Measurements from ENCODE around the gene BSND.
A peak's percentile ranks its signal among the peaks of the same experiment; 100 is the strongest.
"Not testable (repeated sequence)": the region's sequence is repeated elsewhere in the genome, so short reads cannot be mapped to it uniquely, and the experiment has no call there.

BSND gene

DNA sequence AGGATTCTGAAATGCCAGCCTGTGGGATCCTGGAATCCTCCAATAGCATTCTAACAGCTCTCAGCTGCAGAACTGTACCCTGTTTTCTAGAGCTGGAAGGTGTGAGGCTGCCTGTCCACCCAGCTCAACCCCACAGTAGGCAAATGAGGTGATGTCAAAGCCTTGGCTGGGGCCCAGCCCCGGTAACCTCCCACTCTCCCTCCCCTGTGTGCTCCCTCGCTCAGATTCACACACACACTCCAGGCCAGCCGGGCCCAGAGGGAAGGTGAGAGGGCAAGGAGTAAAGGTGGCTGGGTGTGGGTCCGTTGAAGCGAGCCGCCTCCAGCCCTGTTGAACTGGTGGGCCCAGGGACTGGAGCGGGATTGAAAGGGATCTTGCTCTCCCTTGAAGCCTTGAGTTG, at the start of gene BSND:
BSND (plus strand) TSS at position 257 of the 400 bp plus-strand sequence. CDS start 254 bp downstream, outside the sequence.
- DNase-seq, result no peak

DNA sequence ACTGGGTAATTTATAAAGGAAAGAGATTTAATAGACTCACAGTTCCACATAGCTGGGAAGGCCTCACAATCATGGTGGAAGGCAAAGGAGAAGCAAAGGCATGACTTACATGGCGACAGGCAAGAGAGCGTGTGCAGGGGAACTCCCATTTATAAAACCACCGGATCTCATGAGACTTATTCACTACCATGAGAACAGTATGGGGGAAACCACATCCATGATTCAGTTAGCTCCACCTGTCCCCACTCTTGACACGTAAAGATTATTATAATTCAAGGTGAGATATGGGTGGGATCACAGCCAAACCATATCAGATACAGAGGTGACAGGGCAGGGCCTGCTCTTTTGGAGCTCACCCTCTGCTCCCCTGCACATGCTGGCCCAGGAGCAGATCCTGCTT, 49.7 kb upstream of the BSND start:
- peak in 1 of 2 donors; percentile 29 for DNase-seq

DNA sequence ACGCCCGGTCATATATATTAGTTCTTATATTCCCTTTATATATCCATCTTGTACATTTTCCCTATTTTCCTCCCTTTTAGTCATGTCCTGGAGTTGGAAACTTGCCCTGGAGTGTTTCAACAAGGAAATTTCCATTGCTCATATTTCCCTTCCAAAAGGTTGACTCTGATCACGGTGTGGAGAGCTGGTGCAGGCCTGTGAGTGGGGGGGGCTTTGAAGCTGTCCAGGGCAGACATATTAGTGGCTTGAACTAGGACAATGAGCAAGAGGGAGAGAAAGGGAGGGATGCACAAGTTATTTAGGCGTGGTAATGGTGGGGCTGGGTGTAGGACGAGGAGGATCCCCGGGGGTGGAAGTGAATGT, 48.7 kb upstream of the BSND start:
- DNase-seq, result no peak

DNA sequence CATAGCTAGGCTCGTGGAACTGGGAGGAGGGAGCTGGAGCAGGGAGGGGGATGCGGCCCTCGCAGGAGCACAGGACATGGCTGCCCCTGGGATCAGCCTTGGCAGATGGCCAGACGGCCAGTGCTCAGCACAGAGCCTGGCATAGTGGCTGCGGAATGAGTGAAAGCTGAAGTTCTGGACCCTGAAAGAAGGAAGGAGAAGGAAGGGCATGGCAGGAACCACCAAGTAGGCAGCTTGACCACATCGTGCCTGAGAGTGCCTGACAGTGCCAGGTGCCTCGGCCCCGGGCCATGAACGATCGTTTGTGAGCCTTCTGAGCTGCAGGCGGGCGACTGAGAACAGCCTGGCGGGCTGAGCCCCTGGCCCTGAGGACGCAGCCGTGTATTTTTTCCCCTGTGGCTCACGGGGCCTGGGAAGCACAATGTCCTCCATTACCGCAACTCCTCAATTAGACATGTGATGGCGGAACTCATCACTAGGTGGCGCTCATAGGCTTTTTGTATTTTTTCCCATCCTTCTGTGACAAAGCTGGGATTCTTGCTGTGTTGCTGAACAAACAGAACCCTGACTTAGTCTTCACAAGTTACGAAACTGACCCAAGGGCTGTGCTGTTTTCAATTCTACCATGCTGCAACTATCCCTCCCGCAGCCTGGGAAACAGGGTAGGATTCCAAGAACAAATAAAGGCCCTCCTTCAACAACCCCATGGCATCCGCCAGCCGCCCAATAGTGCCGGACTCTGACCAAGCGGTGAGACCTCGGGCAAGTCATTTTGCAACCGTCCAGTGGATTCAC, 48.2 kb upstream of the BSND start:
- DNase-seq, result peak; percentile 55 to 59

DNA sequence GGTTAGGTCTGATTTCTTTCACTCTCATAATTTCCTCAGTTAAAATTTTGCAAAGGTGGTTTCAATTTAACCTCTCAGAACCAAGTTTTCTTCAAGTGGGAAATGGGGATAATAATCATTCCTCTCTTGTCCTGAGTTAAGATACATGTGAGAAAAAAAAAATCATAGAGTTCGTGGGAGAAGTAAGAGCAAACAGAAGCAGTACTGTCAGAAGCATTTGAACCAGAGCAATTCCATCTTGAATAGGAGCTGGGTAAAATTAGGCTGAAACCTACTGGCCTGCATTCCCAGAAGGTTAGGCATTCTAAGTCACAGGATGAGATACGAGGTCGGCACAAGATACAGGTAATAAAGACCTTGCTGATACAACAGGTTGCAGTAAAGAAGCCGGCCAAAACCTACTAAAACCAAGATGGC, 46.9 kb upstream of the BSND start:
- no peak for DNase-seq

DNA sequence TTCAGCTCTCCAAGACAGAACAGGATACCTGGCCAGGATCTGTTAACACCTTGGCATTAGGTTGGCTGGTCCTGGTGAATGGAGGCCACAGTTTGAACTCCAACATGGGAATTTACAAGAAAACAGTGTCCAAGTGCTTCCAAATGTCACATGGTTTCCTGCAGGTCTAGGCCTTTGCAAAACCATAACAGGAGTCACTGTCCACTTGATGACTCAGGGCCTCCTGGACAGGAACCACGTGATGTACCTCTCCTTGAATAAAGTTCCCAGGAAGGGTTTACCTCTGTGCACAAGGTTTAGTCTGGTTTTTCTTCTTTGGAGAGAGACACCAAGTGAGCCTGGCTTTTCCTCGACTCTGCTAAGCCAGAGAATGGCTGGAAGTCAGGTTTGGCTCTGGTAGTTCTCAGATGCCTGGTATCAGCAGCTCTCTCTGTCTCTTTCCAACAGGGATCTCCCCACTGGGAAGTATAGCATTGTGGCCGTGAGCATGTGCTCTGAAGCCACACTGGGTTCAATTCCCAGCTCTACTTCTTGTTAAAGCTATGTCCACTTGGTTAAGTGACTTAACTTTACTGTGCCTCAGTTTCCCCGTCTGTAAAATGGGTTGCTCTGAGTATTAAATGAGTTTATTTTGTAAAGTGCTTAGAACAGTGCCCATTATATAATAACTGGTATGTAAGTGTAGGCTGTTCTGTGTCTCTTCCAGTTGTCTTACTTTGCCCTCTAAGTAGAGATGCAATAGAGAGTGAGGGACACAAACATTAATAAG, 45.6 kb upstream of the BSND start:
- no peak for DNase-seq

DNA sequence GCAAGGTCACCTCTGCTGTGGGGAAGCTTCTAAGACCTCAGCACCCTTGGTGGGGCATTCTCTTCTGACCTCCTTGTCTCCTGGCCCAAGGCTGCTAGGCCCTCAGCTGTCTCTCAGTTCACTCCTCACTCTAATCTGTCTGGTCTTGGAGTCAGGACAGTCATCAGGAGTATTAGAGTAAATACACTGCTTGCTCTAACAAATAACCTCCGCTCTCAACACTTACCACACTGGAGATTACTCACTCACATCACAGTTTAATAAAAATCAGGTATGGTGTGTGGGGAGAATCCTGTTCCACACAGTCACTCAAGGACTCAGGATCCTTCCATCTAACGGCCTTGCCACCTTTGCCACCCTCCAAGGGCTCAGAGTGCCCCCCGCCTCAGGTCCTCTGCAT, 44.9 kb upstream of the BSND start:
- DNase-seq, result no peak

DNA sequence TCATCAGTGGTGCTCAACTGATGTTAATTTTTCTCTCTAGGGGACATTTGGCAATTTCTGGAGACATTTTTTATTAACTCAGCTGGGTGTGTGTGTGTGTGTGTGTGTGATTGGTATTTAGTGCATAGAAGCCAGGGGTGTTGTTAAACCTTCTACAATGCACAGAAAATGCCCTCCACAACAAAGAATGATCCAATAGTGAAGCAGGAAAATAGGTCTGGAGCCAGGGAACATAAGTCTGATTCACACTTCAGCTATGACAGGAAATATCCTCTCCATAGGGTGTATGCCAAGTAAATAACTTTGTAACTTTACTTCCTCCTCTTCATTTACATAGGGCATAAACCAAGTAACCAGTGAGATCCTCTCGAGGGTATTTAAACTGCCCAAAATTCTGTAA, 43.4 kb upstream of the BSND start:
- no peak for DNase-seq

DNA sequence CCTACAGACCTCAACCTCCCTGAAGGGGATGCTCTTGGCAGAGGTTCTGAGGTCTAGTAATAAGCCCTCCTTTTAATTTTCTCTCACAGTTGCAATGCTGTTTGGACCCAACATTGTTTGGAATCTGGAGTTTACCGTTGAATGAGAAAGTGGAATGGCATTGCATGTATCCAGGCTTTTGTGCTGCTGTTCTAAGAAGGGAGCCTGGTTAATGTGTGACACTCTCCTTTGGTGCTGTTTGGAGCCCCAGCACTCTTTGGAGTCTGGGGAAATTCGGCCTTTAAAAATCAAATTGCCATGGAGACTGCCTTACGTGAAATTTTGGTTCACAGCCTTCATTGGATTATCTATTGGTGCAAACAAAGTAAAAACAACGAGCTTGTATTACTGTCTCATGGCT, 42.0 kb upstream of the BSND start:
- no peak for DNase-seq

DNA sequence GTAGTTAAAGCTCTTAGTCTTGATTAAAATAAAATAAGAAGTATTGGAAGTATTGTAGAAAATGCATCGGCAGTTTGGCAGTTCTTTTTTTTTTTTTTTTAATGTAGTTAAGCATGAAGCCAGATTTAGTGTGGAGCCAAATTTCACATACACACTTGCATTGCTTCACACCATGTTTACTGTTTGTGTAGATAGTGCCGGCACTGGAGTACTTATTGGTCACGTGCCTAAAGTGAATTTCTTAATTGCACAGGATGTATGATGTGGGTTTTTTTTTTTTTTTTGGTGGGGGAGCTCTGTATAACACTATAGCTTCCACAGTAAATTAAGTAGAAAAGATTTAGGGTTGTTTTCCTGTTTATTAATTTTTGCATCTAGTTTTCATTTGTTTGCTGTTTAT, 39.5 kb upstream of the BSND start:
- DNase-seq, result no peak

DNA sequence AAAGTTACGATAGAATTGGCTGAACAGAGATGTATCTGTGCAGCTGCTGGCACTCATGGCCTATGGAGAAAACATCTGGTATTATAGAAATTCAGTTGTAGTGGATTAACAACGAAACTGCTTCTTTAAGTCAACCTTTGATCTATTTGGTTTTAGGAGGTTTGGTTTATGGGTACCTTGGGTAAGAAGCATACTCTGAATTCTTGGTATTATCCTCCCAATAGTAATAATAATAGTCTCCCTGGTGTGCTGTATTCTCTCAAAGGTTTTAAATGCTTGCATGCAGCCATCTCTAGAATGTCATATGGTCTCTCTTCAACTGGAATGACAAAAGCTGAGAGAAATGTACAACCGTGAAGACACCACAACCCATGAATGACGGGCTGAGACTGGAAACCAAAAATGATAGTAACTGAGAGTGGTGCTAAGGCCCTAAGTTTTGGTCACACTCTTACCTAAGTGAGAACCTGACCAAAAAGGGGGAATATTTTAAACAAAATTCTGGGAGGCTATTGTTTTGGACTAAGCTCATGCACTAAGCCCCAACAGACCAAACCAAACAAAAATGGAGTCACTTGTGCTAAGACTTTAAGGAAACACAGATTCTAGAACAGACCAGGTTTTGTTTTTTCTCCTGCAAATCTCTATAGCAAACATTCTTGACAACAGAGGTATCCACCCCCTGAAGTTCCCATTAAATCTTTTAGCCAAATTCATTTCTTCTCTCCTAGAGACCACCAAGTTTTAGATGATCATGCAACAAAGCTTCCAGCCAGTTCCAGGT, 35.9 kb upstream of the BSND start:
- DNase-seq, result no peak

DNA sequence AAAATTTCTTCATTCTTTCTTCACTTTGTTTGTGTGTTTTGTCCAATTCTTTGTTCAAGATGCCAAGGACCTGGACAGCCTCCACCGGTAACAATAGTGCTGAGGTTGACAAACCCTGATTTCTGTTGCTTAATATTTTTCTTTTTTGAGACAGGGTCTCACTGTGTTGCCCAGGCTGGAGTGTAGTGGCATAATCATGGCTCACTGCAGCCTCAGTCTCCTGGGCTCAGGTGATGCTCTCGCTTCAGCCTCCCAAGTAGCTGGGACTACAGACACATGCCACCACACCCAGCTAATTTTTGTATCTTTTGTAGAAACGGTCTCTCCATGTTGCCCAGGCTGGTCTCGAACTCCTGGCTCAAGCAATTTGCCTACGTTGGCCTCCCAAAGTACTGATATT, 34.9 kb upstream of the BSND start:
- DNase-seq, result not testable (repeated sequence)

DNA sequence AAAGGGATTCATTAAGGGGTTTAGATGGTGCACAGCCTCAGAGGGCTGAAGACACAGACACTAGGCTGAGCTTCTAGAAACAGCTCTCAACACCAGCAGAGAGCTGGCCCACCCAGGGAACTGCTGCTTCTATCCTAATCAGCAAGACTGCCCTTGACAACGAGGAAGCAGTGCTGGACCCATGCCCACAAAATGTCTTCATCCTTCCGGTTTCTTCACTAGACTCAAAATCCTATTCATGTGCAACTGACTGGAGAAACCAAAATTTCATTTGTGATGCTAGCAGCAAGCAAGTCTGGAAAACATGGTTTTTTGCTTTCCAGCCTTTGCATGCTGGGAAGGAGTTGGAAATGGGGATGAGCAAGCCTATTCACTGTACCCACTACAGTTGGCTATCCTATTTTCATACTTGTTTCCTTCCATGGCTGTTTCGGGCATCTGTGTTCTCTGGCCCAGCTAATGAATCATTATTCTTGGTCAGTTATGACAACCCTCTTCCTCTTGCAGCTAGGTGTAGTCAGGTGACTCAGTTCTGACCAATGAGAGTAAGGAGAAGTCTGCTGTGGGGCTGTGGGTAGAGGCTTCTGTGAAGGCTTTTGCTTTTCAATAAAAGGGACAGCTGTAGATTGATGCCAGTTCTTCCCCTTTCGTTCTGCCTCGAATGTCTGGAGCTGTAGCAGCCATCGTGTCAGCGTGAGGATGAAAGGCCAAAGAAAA, 33.0 kb upstream of the BSND start:
- DNase-seq, result peak; percentile 37 to 55

DNA sequence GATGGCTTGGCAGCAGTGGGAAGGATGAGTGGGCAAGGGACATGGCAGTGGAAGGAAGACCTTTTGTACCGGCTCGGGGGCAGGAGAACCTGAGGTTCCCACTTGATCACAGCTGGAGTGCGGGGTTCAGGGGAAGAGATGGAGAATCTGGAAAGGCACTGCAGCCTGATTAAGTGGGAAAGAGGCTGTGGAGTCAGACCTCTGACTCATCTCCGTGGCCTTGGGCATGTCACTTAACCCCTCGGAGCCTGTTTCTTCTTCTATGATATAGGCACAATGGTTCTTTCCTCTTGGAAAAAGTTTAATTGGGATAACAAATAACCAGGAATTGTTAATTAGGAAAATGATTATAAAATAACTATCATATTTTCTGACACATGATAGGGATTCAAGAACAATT, 31.4 kb upstream of the BSND start:
- no peak for DNase-seq

DNA sequence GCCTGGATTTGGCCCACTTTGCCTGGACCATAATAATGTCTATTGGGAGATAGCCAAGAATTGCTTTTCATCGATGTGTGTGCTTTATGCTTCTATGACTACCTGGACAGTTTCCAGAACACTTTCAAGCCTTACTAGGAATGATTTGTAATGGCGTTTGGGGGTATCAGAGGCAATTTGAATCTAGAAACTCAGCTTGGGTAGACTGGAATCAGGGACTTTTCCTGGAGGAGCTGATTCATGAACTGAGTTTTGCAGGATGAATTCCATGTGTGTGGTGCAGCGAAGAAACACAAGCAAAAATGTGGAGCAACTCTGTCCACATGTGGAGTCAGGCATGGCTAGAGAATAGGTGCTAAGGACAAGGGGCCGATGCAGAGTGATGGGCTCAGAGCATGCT, 30.2 kb upstream of the BSND start:
- no peak for DNase-seq

DNA sequence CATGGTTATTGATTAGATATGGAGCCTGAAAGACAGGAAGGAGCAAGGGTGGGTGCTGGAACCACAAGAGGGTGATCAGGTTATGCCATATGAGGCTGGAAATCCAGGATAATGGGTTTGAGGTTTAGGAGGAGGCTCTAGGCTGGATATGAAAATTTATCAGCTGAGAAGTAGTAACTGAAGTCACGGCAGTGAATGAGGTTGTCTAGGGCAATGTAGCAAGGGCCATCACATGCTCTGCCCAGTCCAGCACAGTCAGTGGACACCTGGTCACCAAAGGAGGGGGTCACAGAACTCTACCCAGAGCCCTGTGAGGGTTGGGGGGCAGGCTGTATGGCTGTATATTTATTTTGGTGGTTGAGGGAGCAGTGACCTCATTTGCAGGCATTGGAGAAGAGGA, 28.9 kb upstream of the BSND start:
- DNase-seq, result no peak

DNA sequence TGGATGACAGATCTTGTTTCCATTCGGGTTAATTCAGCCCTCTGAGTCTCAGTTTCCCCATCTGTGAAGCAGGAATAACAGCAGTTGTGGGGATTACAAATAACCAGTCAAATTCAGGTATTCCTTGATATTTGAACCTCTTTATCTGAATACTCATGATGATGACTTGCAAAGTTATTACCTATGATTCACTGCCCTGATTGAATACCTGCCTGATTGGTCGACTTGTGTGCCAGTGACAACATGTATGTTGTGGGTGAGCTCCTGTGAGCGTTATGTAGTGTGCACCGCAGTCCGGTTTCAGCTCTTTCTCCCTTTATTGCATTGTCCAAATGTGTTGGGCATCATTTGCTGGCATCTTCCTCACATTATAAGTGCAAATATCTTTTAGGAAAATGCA, 27.8 kb upstream of the BSND start:
- no peak for DNase-seq

DNA sequence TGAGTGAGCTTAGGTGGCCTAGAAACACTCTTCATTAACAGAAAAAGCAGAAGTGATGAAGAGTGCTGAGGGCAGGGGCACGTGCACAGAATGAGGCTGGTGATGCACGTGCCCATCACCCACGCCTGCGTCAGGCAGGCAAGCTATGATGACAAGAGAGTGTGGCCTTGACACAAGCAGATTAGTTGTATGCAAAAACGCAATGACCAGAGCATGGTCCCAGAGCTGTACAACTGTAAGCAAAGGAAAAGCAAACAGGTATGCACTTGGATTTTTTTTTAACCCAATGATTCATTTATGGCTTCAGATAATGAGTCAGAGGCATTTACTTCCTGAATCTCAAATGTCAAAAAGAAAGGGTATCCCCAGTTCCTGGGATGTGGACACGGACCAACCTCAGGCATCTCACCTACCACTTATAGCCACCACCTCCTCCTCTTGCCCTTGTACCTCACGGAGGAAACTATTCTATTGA, 27.4 kb upstream of the BSND start:
- peak in 1 of 2 donors; percentile 14 for DNase-seq

DNA sequence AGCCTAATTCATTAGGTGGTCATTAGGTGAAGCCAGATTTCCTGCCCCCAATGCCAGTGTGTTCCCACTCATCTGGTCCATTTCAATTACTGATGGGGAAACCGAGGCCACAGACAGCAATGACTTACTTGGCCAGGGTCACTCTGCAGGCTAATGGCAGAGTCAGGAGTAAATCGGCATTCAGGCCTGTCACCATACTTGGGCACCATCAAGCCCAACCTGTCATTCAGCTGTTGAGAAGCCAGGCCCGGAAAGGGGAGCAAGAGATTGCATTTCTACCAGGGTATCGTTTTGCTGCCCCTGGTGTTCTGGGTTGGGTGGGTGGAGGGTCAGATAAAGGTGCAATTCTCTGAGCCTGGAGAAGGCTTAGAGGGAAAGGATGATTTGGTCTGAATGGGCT, 26.3 kb upstream of the BSND start:
- peak in 1 of 2 donors; percentile 4 for DNase-seq

DNA sequence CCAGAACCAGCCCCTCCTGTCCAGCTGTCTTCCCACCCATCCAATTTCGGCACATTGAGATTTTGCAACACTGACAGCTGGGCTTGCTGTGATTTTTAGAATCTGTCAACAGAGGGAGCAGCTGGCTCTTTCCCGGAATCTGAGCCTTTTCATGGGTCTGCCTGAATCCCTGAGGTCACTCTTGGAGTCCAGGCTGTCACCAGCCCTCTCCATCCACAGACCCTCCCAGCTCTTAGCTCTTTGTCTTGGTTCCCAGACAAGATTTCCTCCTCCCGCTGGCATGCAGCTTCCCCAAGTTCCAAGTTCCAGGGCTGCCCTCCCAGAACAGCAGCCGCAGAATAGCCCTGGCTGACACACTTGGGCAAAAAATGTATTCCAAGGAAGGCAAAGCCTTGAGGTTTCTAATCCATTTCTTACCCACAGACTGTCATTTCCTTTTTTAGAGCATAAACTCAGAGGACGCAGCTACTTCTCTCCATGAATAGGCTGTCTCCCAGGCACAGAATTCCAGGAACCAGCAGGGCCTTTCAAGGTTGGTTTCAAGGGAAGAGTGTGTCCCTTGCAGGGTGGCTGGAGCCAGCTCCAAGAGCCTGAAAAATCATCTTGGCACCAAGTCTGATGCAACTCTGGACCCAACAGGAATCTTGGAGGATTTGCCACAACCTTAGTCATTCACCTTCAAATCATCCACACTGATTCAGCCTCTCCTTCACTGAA, 25.4 kb upstream of the BSND start:
- DNase-seq, result peak in 1 of 2 donors; percentile 3

DNA sequence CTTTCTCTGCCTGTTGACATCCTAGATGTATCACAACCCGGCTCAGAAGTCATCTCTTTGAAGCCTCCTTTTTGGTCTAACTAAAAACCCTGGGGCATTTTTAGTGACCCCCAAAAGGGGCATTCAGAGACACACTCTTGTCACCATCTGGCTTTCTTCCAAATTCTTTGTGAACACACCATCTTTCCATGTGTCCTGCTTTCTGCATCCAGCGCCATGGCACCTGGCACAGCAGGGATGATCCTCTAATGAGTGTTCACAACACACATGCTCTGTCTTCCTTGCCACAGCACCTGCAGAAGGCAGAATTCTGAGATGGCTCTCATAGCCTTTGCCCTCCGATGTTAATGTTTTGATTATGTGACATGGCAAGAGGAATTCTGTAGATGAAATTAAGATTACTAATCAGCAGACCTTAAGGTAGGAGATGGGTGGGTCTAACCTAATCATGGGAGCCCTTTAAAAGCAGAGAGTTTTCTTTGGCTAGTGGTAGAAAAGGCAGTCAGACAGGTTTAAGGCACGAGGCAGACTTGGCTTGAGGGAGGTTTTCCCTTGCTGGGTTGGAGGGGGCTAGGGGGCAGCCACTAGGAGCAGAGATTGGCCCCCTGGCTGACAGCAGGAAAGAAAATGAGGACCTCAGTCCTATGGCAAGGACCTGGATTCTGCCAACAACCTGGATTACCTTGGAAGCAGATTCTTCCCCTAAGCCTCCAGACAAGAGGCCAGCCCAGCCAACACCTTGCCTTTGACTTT, 23.2 kb upstream of the BSND start:
- peak in 1 of 2 donors; percentile 4 for DNase-seq

Measured in CD4-positive, alpha-beta T cell treated with Interleukin-4 for 1 hour (primary cell).